Cardiac fibroblast (primary cell): ENCODE results near the gene SLC12A7.

Source experiments
- DNase-seq, 2 donors: peaks; one replicate each; pipeline versions ENCODE4 v3.0.0 to v3.0.0-alpha.2; 2010; ENCODE audit warnings: low read depth in 2 of 2
- H3K4me3 ChIP-seq, 2 donors: replicated peaks in 1 of 2; 1 replicate in 1 of 2; 2 replicates in 1 of 2; pipeline ENCODE4 v1.5.1; 2011; ENCODE audit warnings: low read depth in 2 of 2, low read length in 2 of 2, mild to moderate bottlenecking in 2 of 2, moderate library complexity in 1 of 2
- TF ChIP-seq, protein P1 (sequence below): IDR thresholded peaks from one replicate; pipeline ENCODE4 v1.5.1; 2011; ENCODE audit warnings: low read depth, mild to moderate bottlenecking, low read length, inconsistent platforms

SLC12A7 gene

DNA sequence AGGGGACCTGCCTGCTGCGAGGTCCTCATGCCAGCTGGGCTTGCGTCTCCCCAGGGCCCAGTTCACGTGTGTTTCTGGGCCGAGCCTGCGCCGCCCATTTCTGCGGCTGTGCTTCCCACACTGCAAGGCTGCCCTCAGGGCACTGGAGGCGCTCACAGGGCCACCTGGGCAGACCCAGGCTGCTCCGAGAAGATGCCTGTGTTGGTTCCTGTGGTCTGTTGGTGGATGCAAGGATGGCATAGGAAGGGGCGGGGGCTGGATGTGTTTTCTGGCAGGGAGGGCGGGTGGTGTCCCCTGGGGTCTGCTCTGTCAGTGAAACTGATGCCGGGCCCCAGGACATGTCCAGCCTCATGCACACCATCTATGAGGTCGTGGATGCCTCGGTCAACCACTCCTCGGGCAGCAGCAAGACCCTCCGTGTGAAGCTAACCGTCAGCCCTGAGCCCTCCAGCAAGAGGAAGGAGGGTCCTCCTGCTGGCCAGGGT, 77.4 kb downstream of the SLC12A7 start:
- TF ChIP-seq, protein P1, sequence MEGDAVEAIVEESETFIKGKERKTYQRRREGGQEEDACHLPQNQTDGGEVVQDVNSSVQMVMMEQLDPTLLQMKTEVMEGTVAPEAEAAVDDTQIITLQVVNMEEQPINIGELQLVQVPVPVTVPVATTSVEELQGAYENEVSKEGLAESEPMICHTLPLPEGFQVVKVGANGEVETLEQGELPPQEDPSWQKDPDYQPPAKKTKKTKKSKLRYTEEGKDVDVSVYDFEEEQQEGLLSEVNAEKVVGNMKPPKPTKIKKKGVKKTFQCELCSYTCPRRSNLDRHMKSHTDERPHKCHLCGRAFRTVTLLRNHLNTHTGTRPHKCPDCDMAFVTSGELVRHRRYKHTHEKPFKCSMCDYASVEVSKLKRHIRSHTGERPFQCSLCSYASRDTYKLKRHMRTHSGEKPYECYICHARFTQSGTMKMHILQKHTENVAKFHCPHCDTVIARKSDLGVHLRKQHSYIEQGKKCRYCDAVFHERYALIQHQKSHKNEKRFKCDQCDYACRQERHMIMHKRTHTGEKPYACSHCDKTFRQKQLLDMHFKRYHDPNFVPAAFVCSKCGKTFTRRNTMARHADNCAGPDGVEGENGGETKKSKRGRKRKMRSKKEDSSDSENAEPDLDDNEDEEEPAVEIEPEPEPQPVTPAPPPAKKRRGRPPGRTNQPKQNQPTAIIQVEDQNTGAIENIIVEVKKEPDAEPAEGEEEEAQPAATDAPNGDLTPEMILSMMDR: no peak
- no peak for DNase-seq

DNA sequence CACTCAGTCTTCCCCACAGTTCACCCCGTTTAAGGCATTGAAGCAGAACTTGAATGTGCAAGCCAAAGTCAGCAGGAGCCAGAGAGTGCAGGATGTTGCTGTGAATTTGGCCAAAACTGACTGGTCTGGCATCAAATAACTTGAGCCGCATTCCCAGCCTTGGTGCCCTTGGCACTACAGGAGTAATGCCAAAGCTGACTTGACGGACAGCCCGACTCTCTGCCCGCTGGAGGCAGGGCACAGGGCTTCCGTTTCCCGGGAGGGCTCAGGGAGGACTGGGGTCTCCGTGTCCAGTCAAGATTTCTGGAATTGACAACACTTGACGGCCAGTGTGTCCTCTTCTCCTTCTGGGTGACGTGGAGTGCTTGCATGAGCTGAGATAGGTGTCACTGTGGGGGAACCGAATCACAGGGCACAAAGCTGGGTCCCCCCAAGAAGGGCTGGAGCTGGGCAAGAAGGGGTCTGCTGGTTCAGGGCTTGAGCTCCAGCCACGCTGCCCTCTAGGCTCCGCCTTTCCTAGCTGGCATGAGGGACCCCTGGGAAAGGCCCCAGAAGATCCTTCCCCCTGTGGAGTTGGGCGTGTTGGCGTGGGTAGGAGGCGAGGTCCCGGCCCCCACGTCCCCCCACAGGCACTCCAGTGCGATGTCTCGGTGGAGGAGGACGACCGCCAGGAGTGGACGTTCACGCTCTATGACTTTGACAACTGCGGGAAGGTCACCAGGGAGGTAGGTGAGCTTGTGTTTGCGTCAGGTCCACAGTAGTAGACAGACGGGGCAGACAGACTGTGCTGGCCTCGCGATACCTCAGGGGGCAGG, 78.0 kb downstream of the SLC12A7 start:
- no peak for DNase-seq
- TF ChIP-seq, protein P1: no peak
- no peak overlapping the region for H3K4me3 ChIP-seq

More for the DNA sequence above, 77.4 kb downstream of the SLC12A7 start:
- no peak overlapping the region for H3K4me3 ChIP-seq

GRCh38 chr5:1033178-1033577, 78.7 kb downstream of the SLC12A7 start:
- DNase-seq: no peak
- TF ChIP-seq, protein P1: no peak

DNA sequence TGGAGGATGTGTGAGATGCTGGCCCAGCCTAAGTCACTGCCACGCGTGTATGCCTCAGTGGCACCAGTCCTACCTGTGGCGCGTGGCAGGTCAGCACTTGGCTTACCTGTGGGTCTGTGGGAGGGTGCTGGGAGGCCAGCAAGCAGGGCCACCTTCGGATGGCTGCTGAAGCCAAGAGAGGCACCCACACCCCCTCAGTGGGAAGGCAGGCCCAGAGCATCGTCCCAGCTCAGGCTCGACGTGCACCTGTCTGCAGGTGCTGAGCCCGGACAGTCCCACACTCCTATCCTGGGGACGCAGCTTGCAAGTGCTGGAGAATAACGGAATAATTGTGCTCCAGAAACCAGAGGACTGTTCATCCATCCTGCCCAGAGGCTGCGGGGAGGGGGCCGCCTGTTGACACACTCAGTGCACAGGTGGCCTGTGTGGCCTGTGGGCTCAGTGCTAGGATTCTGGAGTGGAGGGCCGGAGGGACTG, 79.3 kb downstream of the SLC12A7 start:
- TF ChIP-seq, protein P1: no peak
- DNase-seq: no peak
- no peak overlapping the region for H3K4me3 ChIP-seq

More at GRCh38 chr5:1033178-1033577, 78.7 kb downstream of the SLC12A7 start:
- H3K4me3 ChIP-seq: no peak overlapping the region

DNA sequence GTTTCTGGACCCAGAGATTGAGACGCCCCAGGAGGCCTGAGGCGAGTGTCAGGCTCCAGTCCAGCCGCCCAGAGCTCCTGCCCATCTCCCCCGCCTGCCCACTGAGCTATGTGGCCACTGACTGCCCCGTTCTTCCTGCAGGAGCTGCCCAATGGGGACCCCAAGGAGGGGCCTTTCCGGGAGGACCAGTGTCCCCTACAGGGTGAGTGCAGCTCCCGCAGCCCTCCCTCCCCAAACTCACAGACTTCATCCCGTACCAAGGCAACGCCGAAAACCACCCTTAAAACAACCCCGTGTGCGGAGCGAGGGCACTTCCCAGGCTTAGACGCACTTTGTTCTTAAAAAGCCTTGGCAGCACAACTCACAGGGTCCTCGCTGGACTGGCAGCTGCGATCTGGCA, 79.9 kb downstream of the SLC12A7 start:
- no peak for DNase-seq
- TF ChIP-seq, protein P1: no peak
- H3K4me3 ChIP-seq: no peak overlapping the region

GRCh38 chr5:1031306-1031959, 80.4 kb downstream of the SLC12A7 start:
- H3K4me3 ChIP-seq: no peak overlapping the region
- TF ChIP-seq, protein P1: no peak
- no peak for DNase-seq
